Activated naive CD8-positive, alpha-beta T cell treated with anti-CD3 and anti-CD28 coated beads for 36 hours (primary cell): ENCODE results near the gene VIP. TPM values are rescaled to one million over a fixed set of nuclear protein-coding genes. Genes with fewer than 3 reads are reported as not detected.
"Not testable (repeated sequence)": the region's sequence is repeated elsewhere in the genome, so short reads cannot be mapped to it uniquely, and the experiment has no call there.

Experiments used
- DNase-seq: peaks from one replicate; pipeline ENCODE4 v3.0.0; 2021
- H3K27ac Mint-ChIP-seq: one replicate; pipeline ENCODE4 v1.8.0; 2022; ENCODE audit warnings: mild to moderate bottlenecking, moderate library complexity, mixed read lengths
- H3K27me3 Mint-ChIP-seq: one replicate; pipeline ENCODE4 v1.8.0; 2022; ENCODE audit warnings: mild to moderate bottlenecking, mixed read lengths
- H3K36me3 Mint-ChIP-seq: one replicate; pipeline ENCODE4 v1.8.0; 2021; ENCODE audit warnings: mild to moderate bottlenecking, mixed read lengths
- H3K4me1 Mint-ChIP-seq: one replicate; pipeline ENCODE4 v1.8.0; 2021; ENCODE audit warnings: mixed read lengths
- H3K4me3 Mint-ChIP-seq: one replicate; pipeline ENCODE4 v1.8.0; 2022; ENCODE audit warnings: mild to moderate bottlenecking, moderate library complexity, mixed read lengths
- H3K9me3 Mint-ChIP-seq: one replicate; pipeline ENCODE4 v1.8.0; 2022; ENCODE audit warnings: mixed read lengths
- total RNA-seq, 2 experiments: library from RNA; stranded (reverse); gene quantifications; one replicate each; pipeline ENCODE4 v1.2.3, GENCODE V29; 2021

The VIP gene
- not detected for total RNA-seq

GRCh38 chr6:152750694-152751093, at the start of gene VIP:
Gene VIP, plus strand, starts transcription at chr6:152750797. Its CDS starts 1,381 bp downstream, at chr6:152752178.
- Mint-ChIP-seq H3K27me3 (no peaks in the 10 kb centered on the region), H3K9me3 (no peaks in the 10 kb centered on the region), H3K4me3 (no peak within 1 kb of the TSS), H3K4me1 (no peaks in the 10 kb centered on the region), H3K27ac (no peak within 1 kb of the TSS), H3K36me3 (no peaks in the 10 kb centered on the region)
- DNase-seq: no peak

DNA sequence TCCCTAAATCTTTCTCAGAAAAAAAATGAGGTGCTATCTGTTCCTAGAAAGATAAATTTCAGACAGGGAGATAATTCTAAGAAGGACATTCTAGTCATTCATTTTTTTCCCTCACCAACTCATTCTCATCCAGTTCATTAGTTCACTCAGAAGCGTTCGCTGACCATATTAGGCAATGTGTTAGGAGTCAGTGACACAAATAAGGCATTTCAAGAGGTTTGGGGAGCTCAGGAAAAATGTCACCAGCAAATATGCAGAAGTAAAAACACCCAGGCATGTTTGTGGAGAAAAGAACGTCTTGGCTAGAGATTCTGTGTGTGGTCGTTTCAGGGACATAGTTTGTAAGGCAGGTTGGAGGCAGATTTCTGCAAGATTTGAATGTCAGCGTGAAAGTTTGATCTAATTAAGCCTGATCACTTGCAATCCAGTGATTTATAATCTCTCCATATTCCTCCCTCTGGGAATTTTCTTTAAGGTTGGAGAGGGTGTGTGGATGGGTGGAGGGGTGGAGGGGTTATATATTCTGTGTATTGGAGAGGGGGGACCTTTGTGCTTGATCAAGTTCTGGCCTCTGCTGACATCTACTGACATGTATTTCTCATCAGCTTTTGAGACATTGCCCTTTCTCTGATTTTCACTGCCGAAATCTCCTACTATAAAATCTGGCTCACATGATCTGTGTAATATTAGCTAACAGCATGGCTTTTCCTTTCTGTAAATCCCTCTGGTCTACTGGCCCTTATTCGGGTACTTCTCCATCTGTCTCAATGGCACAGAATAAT, 49.3 kb upstream of the VIP start:
- no peak for DNase-seq
- no peaks in the 10 kb centered on the region for H3K4me1 Mint-ChIP-seq
- no peaks in the 10 kb centered on the region for H3K9me3 Mint-ChIP-seq
- no peak overlapping the region for H3K27ac Mint-ChIP-seq
- H3K36me3 Mint-ChIP-seq: no peaks in the 10 kb centered on the region
- H3K4me3 Mint-ChIP-seq: no peak overlapping the region
- H3K27me3 Mint-ChIP-seq: peaks cover 16% of the 10 kb centered on the region

DNA sequence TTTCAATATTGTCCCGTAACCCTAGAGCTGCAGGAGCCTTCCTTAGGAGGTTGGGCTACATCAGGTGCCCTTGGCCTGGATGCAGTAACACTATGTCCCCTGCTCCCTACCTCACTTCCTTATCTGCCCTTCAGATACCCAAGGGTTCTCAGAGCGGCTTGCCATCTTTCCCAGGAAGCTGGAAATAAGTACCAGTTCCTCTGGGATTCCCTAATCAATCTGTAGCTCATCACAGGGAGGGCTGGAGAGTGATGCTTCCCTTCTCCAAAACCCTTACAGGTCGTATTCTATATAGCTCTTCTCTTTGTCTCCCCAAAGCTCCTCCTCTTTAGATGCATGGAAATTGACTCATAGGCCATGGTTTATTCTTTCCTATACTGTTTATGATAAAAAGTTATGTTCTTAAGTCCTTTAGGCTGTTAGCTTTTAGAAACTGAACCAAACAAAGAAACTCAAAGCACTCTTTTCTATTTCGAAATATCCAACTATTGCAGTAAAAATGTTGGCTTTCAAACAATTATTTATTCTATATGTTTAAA, 48.7 kb upstream of the VIP start:
- DNase-seq: no peak
- H3K36me3 Mint-ChIP-seq: no peaks in the 10 kb centered on the region
- no peaks in the 10 kb centered on the region for H3K9me3 Mint-ChIP-seq
- peaks cover 16% of the 10 kb centered on the region for H3K27me3 Mint-ChIP-seq
- H3K4me1 Mint-ChIP-seq: no peaks in the 10 kb centered on the region
- no peak overlapping the region for H3K27ac Mint-ChIP-seq
- H3K4me3 Mint-ChIP-seq: no peak overlapping the region

- H3K4me3 Mint-ChIP-seq, DNase-seq, H3K4me1 Mint-ChIP-seq, H3K36me3 Mint-ChIP-seq, H3K9me3 Mint-ChIP-seq, H3K27ac Mint-ChIP-seq: not testable (repeated sequence)
- peaks cover 13% of the 10 kb centered on the region for H3K27me3 Mint-ChIP-seq
Measured at GRCh38 chr6:152703750-152704149, 46.8 kb upstream of the VIP start.

DNA sequence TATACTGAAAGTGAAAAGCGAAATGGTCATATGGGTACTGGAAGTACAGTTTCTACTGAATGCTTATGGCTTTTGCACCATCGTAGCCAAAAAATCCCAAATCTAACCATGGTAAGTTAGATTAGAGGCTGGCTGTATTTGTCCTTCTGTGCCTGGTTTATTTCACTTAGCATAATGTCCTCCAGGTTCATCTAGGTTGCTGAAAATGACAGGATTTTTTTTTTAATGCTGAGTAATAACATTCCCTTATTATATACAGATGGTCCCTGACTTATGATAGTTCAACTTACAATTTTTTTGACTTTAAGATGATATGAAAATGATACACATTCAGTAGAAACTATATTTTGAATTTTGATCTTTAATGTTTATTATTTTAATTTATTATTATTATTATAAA, 45.3 kb upstream of the VIP start:
- H3K36me3 Mint-ChIP-seq: no peaks in the 10 kb centered on the region
- H3K4me1 Mint-ChIP-seq: no peaks in the 10 kb centered on the region
- H3K27me3 Mint-ChIP-seq: peaks cover 9% of the 10 kb centered on the region
- H3K27ac Mint-ChIP-seq: no peak overlapping the region
- H3K9me3 Mint-ChIP-seq: peaks cover 5% of the 10 kb centered on the region
- no peak for DNase-seq
- H3K4me3 Mint-ChIP-seq: no peak overlapping the region

DNA sequence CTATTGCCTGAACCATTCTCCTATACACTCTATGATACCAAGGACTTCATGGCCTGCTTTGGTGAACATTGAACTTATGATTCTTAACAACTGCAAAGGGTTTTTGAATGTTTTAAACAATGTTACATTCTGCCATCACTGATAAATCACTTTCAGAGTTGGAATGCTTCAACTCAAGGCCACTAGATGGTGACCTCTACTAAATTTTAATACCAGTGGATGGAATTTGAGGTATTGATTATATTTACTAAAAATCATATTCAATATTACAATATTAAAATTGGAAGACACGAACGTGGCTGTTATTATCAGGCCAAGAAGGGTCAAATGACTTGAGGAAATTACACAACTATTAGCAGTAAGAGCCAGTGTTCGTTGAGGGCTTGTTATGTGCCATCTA, 34.3 kb upstream of the VIP start:
- Mint-ChIP-seq H3K4me3 (no peak overlapping the region), H3K9me3 (peaks cover 12% of the 10 kb centered on the region), H3K27ac (no peak overlapping the region), H3K4me1 (no peaks in the 10 kb centered on the region), H3K36me3 (no peaks in the 10 kb centered on the region), H3K27me3 (no peaks in the 10 kb centered on the region)
- DNase-seq: no peak

GRCh38 chr6:152720974-152721373, 29.6 kb upstream of the VIP start:
- H3K4me1 Mint-ChIP-seq: no peaks in the 10 kb centered on the region
- DNase-seq: no peak
- H3K4me3 Mint-ChIP-seq: no peak overlapping the region
- H3K27ac Mint-ChIP-seq: no peak overlapping the region
- no peaks in the 10 kb centered on the region for H3K9me3 Mint-ChIP-seq
- H3K36me3 Mint-ChIP-seq: no peaks in the 10 kb centered on the region
- no peaks in the 10 kb centered on the region for H3K27me3 Mint-ChIP-seq

- H3K4me1 Mint-ChIP-seq: no peaks in the 10 kb centered on the region
- H3K27me3 Mint-ChIP-seq: no peaks in the 10 kb centered on the region
- no peaks in the 10 kb centered on the region for H3K36me3 Mint-ChIP-seq
- H3K27ac Mint-ChIP-seq: no peak overlapping the region
- H3K4me3 Mint-ChIP-seq: no peak overlapping the region
- H3K9me3 Mint-ChIP-seq: no peaks in the 10 kb centered on the region
- DNase-seq: no peak
Measured at GRCh38 chr6:152721956-152722355, 28.6 kb upstream of the VIP start.

GRCh38 chr6:152723398-152723797, 27.2 kb upstream of the VIP start:
- Mint-ChIP-seq H3K9me3 (no peaks in the 10 kb centered on the region), H3K4me1 (no peaks in the 10 kb centered on the region), H3K27me3 (no peaks in the 10 kb centered on the region), H3K27ac (no peak overlapping the region), H3K36me3 (no peaks in the 10 kb centered on the region), H3K4me3 (no peak overlapping the region)
- DNase-seq: no peak

GRCh38 chr6:152726313-152726712, 24.3 kb upstream of the VIP start:
- no peaks in the 10 kb centered on the region for H3K27me3 Mint-ChIP-seq
- DNase-seq: no peak
- H3K27ac Mint-ChIP-seq: no peak overlapping the region
- no peak overlapping the region for H3K4me3 Mint-ChIP-seq
- H3K36me3 Mint-ChIP-seq: no peaks in the 10 kb centered on the region
- no peaks in the 10 kb centered on the region for H3K9me3 Mint-ChIP-seq
- no peaks in the 10 kb centered on the region for H3K4me1 Mint-ChIP-seq

- no peaks in the 10 kb centered on the region for H3K4me1 Mint-ChIP-seq
- H3K27ac Mint-ChIP-seq: no peak overlapping the region
- H3K4me3 Mint-ChIP-seq: no peak overlapping the region
- no peaks in the 10 kb centered on the region for H3K27me3 Mint-ChIP-seq
- no peaks in the 10 kb centered on the region for H3K9me3 Mint-ChIP-seq
- DNase-seq: no peak
- H3K36me3 Mint-ChIP-seq: no peaks in the 10 kb centered on the region
Measured at GRCh38 chr6:152727507-152727906, 23.1 kb upstream of the VIP start.

- H3K27me3 Mint-ChIP-seq: no peaks in the 10 kb centered on the region
- H3K27ac Mint-ChIP-seq: no peak overlapping the region
- no peaks in the 10 kb centered on the region for H3K9me3 Mint-ChIP-seq
- no peak for DNase-seq
- no peaks in the 10 kb centered on the region for H3K4me1 Mint-ChIP-seq
- H3K4me3 Mint-ChIP-seq: no peak overlapping the region
- no peaks in the 10 kb centered on the region for H3K36me3 Mint-ChIP-seq
Measured at GRCh38 chr6:152734630-152735029, 16.0 kb upstream of the VIP start.

- no peaks in the 10 kb centered on the region for H3K4me1 Mint-ChIP-seq
- DNase-seq: no peak
- no peak overlapping the region for H3K27ac Mint-ChIP-seq
- no peak overlapping the region for H3K4me3 Mint-ChIP-seq
- no peaks in the 10 kb centered on the region for H3K9me3 Mint-ChIP-seq
- no peaks in the 10 kb centered on the region for H3K27me3 Mint-ChIP-seq
- no peaks in the 10 kb centered on the region for H3K36me3 Mint-ChIP-seq
Measured at GRCh38 chr6:152736687-152737273, 13.8 kb upstream of the VIP start.

DNA sequence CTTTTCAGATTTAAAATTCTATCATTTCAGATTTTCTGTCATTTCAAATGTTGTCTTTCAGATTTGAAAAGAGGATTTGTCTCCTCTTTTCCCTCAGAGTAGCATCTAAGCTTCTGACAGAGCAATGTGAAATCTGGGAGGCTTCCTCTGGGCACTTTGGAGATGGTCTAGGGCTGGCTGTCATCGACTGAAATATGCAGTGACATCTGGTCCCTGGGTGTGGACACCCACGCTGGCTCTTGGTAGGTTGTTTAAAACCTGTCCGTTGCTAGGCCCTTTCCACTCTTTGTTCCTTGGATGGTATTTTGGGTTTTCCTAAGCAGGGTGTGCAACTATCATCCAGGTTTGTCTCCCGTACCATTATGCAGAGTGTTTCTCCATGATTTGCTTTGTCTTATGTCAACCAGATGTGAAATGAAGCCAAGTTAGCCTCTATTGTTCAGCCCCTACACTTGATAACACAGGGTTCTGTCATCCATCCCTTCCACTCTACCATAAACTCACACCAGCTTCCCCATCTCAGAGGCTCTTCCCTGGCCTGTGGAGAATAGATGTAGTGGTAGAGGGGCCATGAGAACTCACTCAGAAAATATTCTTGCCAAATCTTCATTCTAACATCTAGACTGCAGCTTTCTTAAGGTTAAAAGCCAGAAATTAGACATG, 5.0 kb upstream of the VIP start:
- Mint-ChIP-seq H3K36me3 (no peaks in the 10 kb centered on the region), H3K27me3 (no peaks in the 10 kb centered on the region), H3K4me1 (no peaks in the 10 kb centered on the region), H3K27ac (no peak overlapping the region), H3K4me3 (no peak overlapping the region), H3K9me3 (no peaks in the 10 kb centered on the region)
- no peak for DNase-seq

DNA sequence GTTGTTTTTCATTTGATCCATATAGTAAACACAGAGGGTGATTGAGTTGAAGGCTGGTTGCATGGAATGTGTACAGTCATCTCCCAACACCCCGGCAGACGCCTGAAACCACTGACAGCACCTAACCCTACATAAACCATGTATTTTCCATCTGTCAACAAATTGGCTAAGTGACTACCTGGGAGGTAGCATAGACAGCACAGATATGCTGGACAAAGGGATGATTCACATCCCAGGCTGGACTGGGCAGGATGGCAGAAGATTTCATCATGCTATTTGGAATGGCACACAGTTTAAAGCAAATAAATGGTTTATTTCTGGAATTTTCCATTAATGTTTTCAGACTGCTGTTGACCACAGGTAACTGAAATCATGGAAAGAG, 4.4 kb upstream of the VIP start:
- no peaks in the 10 kb centered on the region for H3K27me3 Mint-ChIP-seq
- H3K36me3 Mint-ChIP-seq: no peaks in the 10 kb centered on the region
- H3K9me3 Mint-ChIP-seq: no peaks in the 10 kb centered on the region
- DNase-seq: no peak
- H3K27ac Mint-ChIP-seq: no peak overlapping the region
- H3K4me3 Mint-ChIP-seq: no peak overlapping the region
- H3K4me1 Mint-ChIP-seq: no peaks in the 10 kb centered on the region
